Sigmoid colon (tissue), 7 donors: ENCODE data around the gene PLS3. TPM values are rescaled to one million over a fixed set of nuclear protein-coding genes. Genes with fewer than 3 reads are reported as not detected.

Experiments used
- DNase-seq: peaks from one replicate; pipeline ENCODE4 v3.0.0-alpha.2; 2019
- H3K27ac ChIP-seq, 4 donors: fragments of 200-600 bp; sonication (generic); one replicate each; pipeline ENCODE4 v1.5.1; 2016 to 2019; ENCODE audit warnings: mild to moderate bottlenecking in 1 of 4
- H3K27me3 ChIP-seq, 3 donors: fragments of 200-600 bp; sonication (generic); one replicate each; pipeline ENCODE4 v1.5.1; 2019; ENCODE audit warnings: mild to moderate bottlenecking in 1 of 3
- H3K36me3 ChIP-seq, 4 donors: fragments of 200-600 bp; sonication (generic); one replicate each; pipeline ENCODE4 v1.5.1; 2016 to 2019
- H3K4me1 ChIP-seq, 4 donors: fragments of 200-600 bp; sonication (generic); one replicate each; pipeline ENCODE4 v1.5.1; 2017 to 2019
- H3K4me3 ChIP-seq, 4 donors: fragments of 200-600 bp; sonication (generic); one replicate each; pipeline ENCODE4 v1.5.1; 2017 to 2019; ENCODE audit warnings: mild to moderate bottlenecking in 2 of 4, moderate library complexity in 1 of 4
- H3K9me3 ChIP-seq, 4 donors: fragments of 200-600 bp in 3 of 4; sonication (generic) in 3 of 4; one replicate each; pipeline versions ENCODE4 v1.5.1 to v1.6.1; 2013 to 2019
- EP300 ChIP-seq, 4 donors: sonication (generic); formaldehyde crosslinking; IDR thresholded peaks; one replicate each; pipeline ENCODE4 v1.6.1; 2017; ENCODE audit warnings: antibody characterized with exemption in 4 of 4
- POLR2A ChIP-seq, 2 donors: fragments of 450-650 bp; IDR thresholded peaks; one replicate each; pipeline ENCODE4 v1.6.1; 2016; ENCODE audit warnings: antibody characterized with exemption in 2 of 2, mild to moderate bottlenecking in 2 of 2, moderate library complexity in 2 of 2
- POLR2AphosphoS5 ChIP-seq, 4 donors: sonication (generic); formaldehyde crosslinking; IDR thresholded peaks; one replicate each; pipeline ENCODE4 v1.6.1; 2017; ENCODE audit warnings: antibody characterized with exemption in 4 of 4
- WGBS, 2 donors: extraction: QIAGEN DNeasy Blood & Tissue Kit; methylation state at CpG; one replicate each; pipeline ENCODE4 v1.1.7; 2013; 5-methylcytosine and 5-hydroxymethylcytosine counted together
- intact Hi-C: fragments of 100-400 bp; cut with DNase I; formaldehyde crosslinking; loops from one replicate; pipeline ENCODE4 v1.15.1; 2023
- polyA plus RNA-seq, 3 donors: library from polyadenylated mRNA; stranded (reverse); fragments of 200-250 nt; gene quantifications; one replicate each; pipeline ENCODE4 v1.2.3, GENCODE V29; 2013
- total RNA-seq, 4 donors: library from RNA; depleted of rRNA; stranded (reverse); fragments of >200 nt; gene quantifications; one replicate each; pipeline ENCODE4 v1.1.0, GENCODE V29; 2016
- TF ChIP-seq, protein P1 (sequence below), 4 experiments: fragments of 450-650 bp in 3 of 4; fragments of 200-600 bp in 1 of 4; IDR thresholded peaks; one replicate each; pipeline ENCODE4 v1.5.1; 2016 to 2019; ENCODE audit warnings: antibody characterized with exemption in 4 of 4, mild to moderate bottlenecking in 3 of 4, moderate library complexity in 2 of 4
- donor health status: healthy with polysubstance abuse.
- donor health status: Bipolar disorder and iron deficiency.
- donor health status: healthy.

PLS3 gene
- total and polyA plus RNA-seq, 7 donors: 8.3 to 71.5 (median 50.2) TPM

DNA sequence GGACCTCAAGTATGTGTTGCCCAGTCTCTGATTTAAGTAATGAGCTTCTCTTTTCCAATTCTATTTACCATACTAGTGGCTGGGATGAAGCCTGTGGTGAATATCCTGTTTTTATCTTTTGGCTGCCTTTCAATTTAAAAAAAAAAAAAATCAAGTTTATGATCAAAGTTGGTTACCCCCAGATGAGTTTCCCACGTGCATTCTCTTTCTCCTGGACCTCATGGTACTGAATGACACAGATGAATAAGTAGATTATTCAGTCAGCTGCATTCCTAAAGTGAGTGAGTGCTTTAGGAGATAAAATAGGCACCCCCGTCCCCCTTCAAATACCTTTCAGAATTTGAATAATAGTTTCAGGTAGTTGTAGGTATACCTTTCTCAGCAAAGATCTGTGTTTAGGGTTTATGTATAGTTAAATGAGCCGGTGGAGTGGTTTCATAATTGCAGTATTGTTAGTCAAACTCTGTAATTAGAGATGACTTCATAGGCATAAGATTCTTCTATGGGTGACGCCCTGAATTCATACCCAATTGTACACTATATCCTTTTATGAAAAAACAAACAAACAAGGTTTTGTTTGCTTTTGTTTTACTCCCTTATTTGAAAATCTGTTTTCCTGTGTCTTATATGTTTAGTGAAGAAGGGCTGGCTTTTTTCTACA is 41.9 kb downstream of the PLS3 start:
- Histone ChIP-seq H3K9me3 (no peaks in the 10 kb centered on the region), H3K27ac (peak overlapping the region in 1 of 4 donors; percentile 15), H3K27me3 (no peaks in the 10 kb centered on the region), H3K4me1 (peaks cover 0 to 9% (median 0%) of the 10 kb centered on the region in 4 donors), H3K36me3 (no peaks in the 10 kb centered on the region), H3K4me3 (no peak overlapping the region)
- TF ChIP-seq, protein P1, sequence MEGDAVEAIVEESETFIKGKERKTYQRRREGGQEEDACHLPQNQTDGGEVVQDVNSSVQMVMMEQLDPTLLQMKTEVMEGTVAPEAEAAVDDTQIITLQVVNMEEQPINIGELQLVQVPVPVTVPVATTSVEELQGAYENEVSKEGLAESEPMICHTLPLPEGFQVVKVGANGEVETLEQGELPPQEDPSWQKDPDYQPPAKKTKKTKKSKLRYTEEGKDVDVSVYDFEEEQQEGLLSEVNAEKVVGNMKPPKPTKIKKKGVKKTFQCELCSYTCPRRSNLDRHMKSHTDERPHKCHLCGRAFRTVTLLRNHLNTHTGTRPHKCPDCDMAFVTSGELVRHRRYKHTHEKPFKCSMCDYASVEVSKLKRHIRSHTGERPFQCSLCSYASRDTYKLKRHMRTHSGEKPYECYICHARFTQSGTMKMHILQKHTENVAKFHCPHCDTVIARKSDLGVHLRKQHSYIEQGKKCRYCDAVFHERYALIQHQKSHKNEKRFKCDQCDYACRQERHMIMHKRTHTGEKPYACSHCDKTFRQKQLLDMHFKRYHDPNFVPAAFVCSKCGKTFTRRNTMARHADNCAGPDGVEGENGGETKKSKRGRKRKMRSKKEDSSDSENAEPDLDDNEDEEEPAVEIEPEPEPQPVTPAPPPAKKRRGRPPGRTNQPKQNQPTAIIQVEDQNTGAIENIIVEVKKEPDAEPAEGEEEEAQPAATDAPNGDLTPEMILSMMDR (IDR thresholded peaks at IDR 0.05): no peak
- TF ChIP-seq EP300 (IDR thresholded peaks at IDR 0.05) (no peak), POLR2AphosphoS5 (IDR thresholded peaks at IDR 0.05) (no peak), POLR2A (IDR thresholded peaks at IDR 0.05) (no peak)
- intact Hi-C loops: no loop called here
- WGBS, 2 donors: 34 to 66% methylated on average over 4 of the region's 4 CpGs
- DNase-seq: no peak

DNA sequence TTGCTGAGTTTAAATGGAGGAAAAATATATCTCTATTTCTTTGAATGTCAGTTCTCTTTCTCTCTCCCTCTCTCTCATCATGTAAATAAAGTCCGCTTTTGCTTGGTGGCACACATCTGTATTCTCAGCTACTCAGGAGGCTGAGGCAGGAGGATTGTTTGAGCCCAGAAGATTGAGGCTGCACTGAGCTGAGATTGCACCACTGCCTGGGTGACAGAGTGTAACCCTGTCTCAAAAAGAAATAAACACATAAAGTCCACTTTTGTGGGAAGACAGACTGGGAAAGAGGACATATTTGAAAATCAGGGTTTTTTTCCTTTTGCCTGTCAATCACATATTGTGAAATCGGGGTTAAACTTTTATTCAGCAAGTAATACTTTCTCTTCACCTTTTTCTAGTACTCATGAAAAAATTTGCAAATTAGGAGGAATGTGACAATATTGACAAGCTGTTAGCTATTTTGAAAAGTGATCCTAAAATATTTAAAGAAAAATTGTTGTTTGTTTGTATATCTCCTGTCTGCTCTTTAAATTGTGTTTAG is 42.6 kb downstream of the PLS3 start:
- intact Hi-C loops: no loop called here
- Histone ChIP-seq H3K27me3 (no peaks in the 10 kb centered on the region), H3K9me3 (no peaks in the 10 kb centered on the region), H3K4me3 (no peak overlapping the region), H3K4me1 (peaks cover 0 to 9% (median 0%) of the 10 kb centered on the region in 4 donors), H3K27ac (peak overlapping the region in 1 of 4 donors; percentile 15), H3K36me3 (no peaks in the 10 kb centered on the region)
- 94 to 100% methylated on average over 2 of the region's 2 CpGs for WGBS, 2 donors
- no peak for DNase-seq
- TF ChIP-seq POLR2A (IDR thresholded peaks at IDR 0.05): no peak
- TF ChIP-seq, protein P1 (IDR thresholded peaks at IDR 0.05): no peak

DNA sequence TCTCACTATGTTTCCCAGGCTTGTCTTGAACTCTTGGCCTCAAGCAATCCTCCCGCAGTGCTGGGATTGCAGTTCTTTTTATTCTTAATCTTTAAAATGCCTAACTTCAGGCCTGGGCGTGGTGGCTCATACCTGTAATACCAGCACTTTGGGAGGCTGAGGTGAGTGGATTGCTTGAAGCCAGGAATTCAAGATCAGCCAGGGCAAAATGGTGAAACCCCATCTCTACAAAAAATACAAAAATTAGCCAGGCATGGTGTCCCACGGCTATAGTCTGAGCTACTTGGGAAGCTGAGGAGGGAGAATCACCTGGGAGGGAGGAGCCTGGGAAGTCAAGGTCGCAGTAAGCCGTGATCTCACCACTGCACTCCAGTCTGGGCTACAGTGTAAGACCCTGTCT is 45.9 kb downstream of the PLS3 start:
- no peak for DNase-seq
- Histone ChIP-seq H3K27me3 (no peaks in the 10 kb centered on the region), H3K36me3 (no peaks in the 10 kb centered on the region), H3K9me3 (no peaks in the 10 kb centered on the region), H3K4me1 (no peaks in the 10 kb centered on the region), H3K27ac (no peak overlapping the region), H3K4me3 (no peak overlapping the region)
- intact Hi-C loops: no loop called here
- TF ChIP-seq, protein P1 (IDR thresholded peaks at IDR 0.05): no peak
- TF ChIP-seq POLR2AphosphoS5 (IDR thresholded peaks at IDR 0.05): no peak
- no peak for TF ChIP-seq EP300 (IDR thresholded peaks at IDR 0.05)
- TF ChIP-seq POLR2A (IDR thresholded peaks at IDR 0.05): no peak
- WGBS, 2 donors: 94 to 95% methylated on average over 5 of the region's 5 CpGs

DNA sequence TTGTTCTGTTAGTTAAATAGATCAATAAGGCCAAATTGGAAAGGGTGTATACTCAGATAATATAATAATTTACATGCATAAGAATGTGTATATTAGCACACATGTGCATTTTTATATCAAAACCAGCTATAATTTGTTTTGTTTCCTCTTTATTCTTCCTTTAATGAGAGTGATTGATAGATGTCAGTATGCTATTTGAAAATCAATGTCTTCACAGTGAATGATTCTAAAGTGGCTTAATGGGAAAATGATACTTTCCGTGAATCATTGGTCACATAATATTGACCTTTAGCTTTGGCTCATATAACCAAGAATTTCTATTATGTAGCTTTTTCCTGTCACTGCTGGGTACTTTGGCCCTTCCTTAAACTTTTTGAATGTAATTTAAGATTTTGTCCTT is 48.6 kb downstream of the PLS3 start:
- intact Hi-C loops: no loop called here
- TF ChIP-seq, protein P1 (IDR thresholded peaks at IDR 0.05): no peak
- TF ChIP-seq POLR2A (IDR thresholded peaks at IDR 0.05): no peak
- no peak for TF ChIP-seq EP300 (IDR thresholded peaks at IDR 0.05)
- TF ChIP-seq POLR2AphosphoS5 (IDR thresholded peaks at IDR 0.05): no peak
- Histone ChIP-seq H3K4me3 (no peak overlapping the region), H3K4me1 (peaks cover 0 to 11% (median 2%) of the 10 kb centered on the region in 4 donors), H3K27ac (no peak overlapping the region), H3K9me3 (no peaks in the 10 kb centered on the region), H3K36me3 (no peaks in the 10 kb centered on the region), H3K27me3 (no peaks in the 10 kb centered on the region)
- DNase-seq: no peak
- 91 to 97% methylated on average over 1 of the region's 1 CpG for WGBS, 2 donors
